Neural progenitor cell (in vitro differentiated cells): ENCODE measurements around the gene KIF21B. TPM values are rescaled to one million over a fixed set of nuclear protein-coding genes. Genes with fewer than 3 reads are reported as not detected.

Experiments
- DNase-seq: peaks from one replicate; pipeline ENCODE4 v3.0.0-alpha.2; 2016; ENCODE audit warnings: low spot score
- H2AFZ ChIP-seq: fragments of 200-600 bp; sonication (generic); replicated peaks from 2 replicates; pipeline ENCODE4 v1.6.1; 2016; ENCODE audit warnings: antibody characterized with exemption
- H3F3A ChIP-seq: fragments of 200-600 bp; sonication (generic); 2 replicates; pipeline ENCODE4 v1.6.1; 2016; ENCODE audit warnings: antibody characterized with exemption, low read depth
- H3K27ac ChIP-seq: fragments of 200-600 bp; sonication (generic); 2 replicates; pipeline ENCODE4 v1.5.1; 2016; ENCODE audit warnings: mild to moderate bottlenecking
- H3K27me3 ChIP-seq: fragments of 200-600 bp; sonication (generic); 2 replicates; pipeline ENCODE4 v1.6.1; 2016; ENCODE audit warnings: mild to moderate bottlenecking, moderate library complexity
- H3K36me3 ChIP-seq: fragments of 200-600 bp; sonication (generic); 2 replicates; pipeline ENCODE4 v1.5.1; 2016
- H3K4me1 ChIP-seq: fragments of 200-600 bp; sonication (generic); 2 replicates; pipeline ENCODE4 v1.6.1; 2016; ENCODE audit warnings: mixed run types
- H3K4me2 ChIP-seq: fragments of 200-600 bp; sonication (generic); 2 replicates; pipeline ENCODE4 v1.6.1; 2016
- H3K4me3 ChIP-seq: fragments of 200-600 bp; sonication (generic); 2 replicates; pipeline ENCODE4 v1.5.1; 2016
- H3K79me2 ChIP-seq: fragments of 200-600 bp; sonication (generic); 2 replicates; pipeline ENCODE4 v1.6.1; 2016; ENCODE audit warnings: low read depth
- H3K9ac ChIP-seq: fragments of 200-600 bp; sonication (generic); 2 replicates; pipeline ENCODE4 v1.6.1; 2016
- H3K9me3 ChIP-seq: fragments of 200-600 bp; sonication (generic); 2 replicates; pipeline ENCODE4 v1.5.1; 2016; ENCODE audit warnings: low read depth
- H4K20me1 ChIP-seq: fragments of 200-600 bp; sonication (generic); 2 replicates; pipeline ENCODE4 v1.6.1; 2016; ENCODE audit warnings: low read depth
- H3K27ac Mint-ChIP-seq: 3 replicates; pipeline ENCODE4 v1.8.0; 2021; ENCODE audit warnings: mixed read lengths
- H3K27me3 Mint-ChIP-seq: 2 replicates; pipeline ENCODE4 v1.8.0; 2022; ENCODE audit warnings: low read depth, mild to moderate bottlenecking, inconsistent platforms, moderate library complexity, mixed read lengths; ENCODE audit not compliant: insufficient read depth
- H3K36me3 Mint-ChIP-seq: 3 replicates; pipeline ENCODE4 v1.8.0; 2021; ENCODE audit warnings: mixed read lengths
- H3K4me1 Mint-ChIP-seq: 3 replicates; pipeline ENCODE4 v1.8.0; 2021; ENCODE audit warnings: mixed read lengths
- H3K4me3 Mint-ChIP-seq: 3 replicates; pipeline ENCODE4 v1.8.0; 2021; ENCODE audit warnings: mild to moderate bottlenecking, moderate library complexity, mixed read lengths
- H3K9me3 Mint-ChIP-seq: 3 replicates; pipeline ENCODE4 v1.8.0; 2020; ENCODE audit warnings: mixed read lengths
- CTCF ChIP-seq: fragments of 200-600 bp; sonication (generic); IDR thresholded peaks from 2 replicates; pipeline ENCODE4 v1.5.1; 2017; ENCODE audit warnings: antibody characterized with exemption, mild to moderate bottlenecking
- EZH2 ChIP-seq: fragments of 200-600 bp; sonication (generic); IDR thresholded peaks from 2 replicates; pipeline ENCODE4 v1.6.1; 2017; ENCODE audit warnings: antibody characterized with exemption, mild to moderate bottlenecking, moderate library complexity
- EZH2phosphoT487 ChIP-seq: fragments of 200-600 bp; sonication (generic); IDR thresholded peaks from 2 replicates; pipeline ENCODE4 v1.6.1; 2017; ENCODE audit warnings: antibody characterized with exemption
- total RNA-seq: library from RNA; depleted of rRNA; stranded (reverse); fragments of >200 nt; gene quantifications from 2 replicates; pipeline ENCODE4 v1.2.3, GENCODE V29; 2015; ENCODE audit warnings: low replicate concordance

The KIF21B gene
- total RNA-seq, 1 donor from 2014 or later = 6.4 TPM

- Histone ChIP-seq H3K4me3 (no peak overlapping the region), H3K36me3 (no peaks in the 10 kb centered on the region), H2AFZ (no peak overlapping the region), H3K79me2 (no peaks in the 10 kb centered on the region), H3K27me3 (no peaks in the 10 kb centered on the region), H3K4me1 (peaks cover 21% of the 10 kb centered on the region), H3K9me3 (no peaks in the 10 kb centered on the region), H3F3A (no peaks in the 10 kb centered on the region), H3K4me2 (no peak overlapping the region), H3K9ac (no peak overlapping the region), H3K27ac (no peak overlapping the region), H4K20me1 (peaks cover 16% of the 10 kb centered on the region)
- DNase-seq = no peak
- peaks cover 31% of the 10 kb centered on the region for H3K4me1 Mint-ChIP-seq
- H3K27me3 Mint-ChIP-seq = peaks cover 7% of the 10 kb centered on the region
- H3K4me3 Mint-ChIP-seq = no peak overlapping the region
- H3K36me3 Mint-ChIP-seq = peaks cover 3% of the 10 kb centered on the region
- no peak overlapping the region for H3K27ac Mint-ChIP-seq
- H3K9me3 Mint-ChIP-seq = no peaks in the 10 kb centered on the region
- no peak for TF ChIP-seq EZH2phosphoT487
- no peak for TF ChIP-seq CTCF
- TF ChIP-seq EZH2 = no peak
These were observed 16.0 kb downstream of the KIF21B start for GRCh38 chr1:201007481-201007880.

GRCh38 chr1:201006450-201006849 is 17.1 kb downstream of the KIF21B start:
- Histone ChIP-seq H3K36me3 (no peaks in the 10 kb centered on the region), H2AFZ (no peak overlapping the region), H3K27me3 (no peaks in the 10 kb centered on the region), H3K9ac (no peak overlapping the region), H3K4me3 (no peak overlapping the region), H3K9me3 (no peaks in the 10 kb centered on the region), H4K20me1 (peaks cover 13% of the 10 kb centered on the region), H3K4me2 (no peak overlapping the region), H3K79me2 (no peaks in the 10 kb centered on the region), H3F3A (no peaks in the 10 kb centered on the region), H3K4me1 (peaks cover 21% of the 10 kb centered on the region), H3K27ac (no peak overlapping the region)
- Mint-ChIP-seq H3K27me3 (peaks cover 7% of the 10 kb centered on the region), H3K4me1 (peaks cover 28% of the 10 kb centered on the region), H3K4me3 (no peak overlapping the region), H3K36me3 (peaks cover 5% of the 10 kb centered on the region), H3K27ac (no peak overlapping the region), H3K9me3 (no peaks in the 10 kb centered on the region)
- no peak for TF ChIP-seq CTCF
- TF ChIP-seq EZH2phosphoT487 = no peak
- no peak for TF ChIP-seq EZH2
- no peak for DNase-seq

GRCh38 chr1:201004732-201005131 is 18.8 kb downstream of the KIF21B start:
- Histone ChIP-seq H3K36me3 (no peaks in the 10 kb centered on the region), H3K27me3 (no peaks in the 10 kb centered on the region), H3K9ac (no peak overlapping the region), H3F3A (no peaks in the 10 kb centered on the region), H3K4me1 (peaks cover 10% of the 10 kb centered on the region), H3K4me2 (no peak overlapping the region), H2AFZ (no peak overlapping the region), H3K4me3 (no peak overlapping the region), H3K79me2 (no peaks in the 10 kb centered on the region), H4K20me1 (peaks cover 7% of the 10 kb centered on the region), H3K27ac (no peak overlapping the region), H3K9me3 (no peaks in the 10 kb centered on the region)
- H3K9me3 Mint-ChIP-seq = no peaks in the 10 kb centered on the region
- H3K27me3 Mint-ChIP-seq = peaks cover 5% of the 10 kb centered on the region
- no peak overlapping the region for H3K27ac Mint-ChIP-seq
- no peak overlapping the region for H3K4me3 Mint-ChIP-seq
- H3K4me1 Mint-ChIP-seq = peaks cover 12% of the 10 kb centered on the region
- peaks cover 5% of the 10 kb centered on the region for H3K36me3 Mint-ChIP-seq
- no peak for DNase-seq
- TF ChIP-seq EZH2 (no peak), CTCF (no peak), EZH2phosphoT487 (no peak)
